GM19452 (cell line): Measurements from ENCODE around the gene CYFIP1.

Source experiments
- ATAC-seq: cut with Tn5 transposase; IDR thresholded peaks from one replicate; pipeline ENCODE4 v1.9.1; 2021; ENCODE audit not compliant: unreplicated experiment

The CYFIP1 gene

GRCh38 chr15:22951031-22951380, 29.2 kb downstream of the CYFIP1 start:
- ATAC-seq: no peak

DNA sequence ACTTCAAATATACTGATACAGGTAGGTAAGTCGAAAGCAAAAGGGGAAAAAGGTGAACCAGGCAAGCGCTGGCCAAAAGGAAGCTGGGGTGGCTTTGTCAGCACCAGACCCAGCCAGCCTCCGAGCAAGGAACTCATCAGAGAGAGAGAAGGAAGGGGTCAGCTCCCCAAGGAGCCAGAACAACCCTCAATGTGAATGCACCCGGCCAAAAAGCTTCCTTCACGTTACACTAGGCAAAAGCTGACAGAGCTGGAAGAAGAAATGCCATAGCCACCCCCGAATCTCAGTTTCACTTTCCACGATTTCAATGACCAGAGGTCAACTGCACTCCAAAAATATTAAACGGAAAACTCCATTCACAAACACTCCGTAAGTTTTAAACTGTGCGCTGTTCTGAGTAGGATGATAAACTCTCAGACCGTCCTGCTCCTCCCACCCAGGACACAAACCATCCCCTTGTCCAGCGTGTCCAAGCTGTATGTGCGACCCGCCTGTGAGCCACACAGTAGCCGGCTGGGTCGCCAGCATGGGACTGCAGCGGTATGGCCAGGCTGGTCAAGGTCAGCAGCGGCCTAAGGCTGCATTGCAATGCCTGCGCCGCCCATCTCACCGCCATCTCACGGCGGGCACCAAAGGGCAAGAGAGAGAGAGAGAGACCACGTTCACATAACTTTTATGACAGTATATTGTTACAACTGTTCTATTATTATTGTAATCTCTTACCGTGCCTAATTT, 29.7 kb downstream of the CYFIP1 start:
- ATAC-seq: no peak

GRCh38 chr15:22949074-22949547, 31.1 kb downstream of the CYFIP1 start:
- ATAC-seq: peak; percentile 92

GRCh38 chr15:22948056-22948455, 32.1 kb downstream of the CYFIP1 start:
- ATAC-seq: no peak

DNA sequence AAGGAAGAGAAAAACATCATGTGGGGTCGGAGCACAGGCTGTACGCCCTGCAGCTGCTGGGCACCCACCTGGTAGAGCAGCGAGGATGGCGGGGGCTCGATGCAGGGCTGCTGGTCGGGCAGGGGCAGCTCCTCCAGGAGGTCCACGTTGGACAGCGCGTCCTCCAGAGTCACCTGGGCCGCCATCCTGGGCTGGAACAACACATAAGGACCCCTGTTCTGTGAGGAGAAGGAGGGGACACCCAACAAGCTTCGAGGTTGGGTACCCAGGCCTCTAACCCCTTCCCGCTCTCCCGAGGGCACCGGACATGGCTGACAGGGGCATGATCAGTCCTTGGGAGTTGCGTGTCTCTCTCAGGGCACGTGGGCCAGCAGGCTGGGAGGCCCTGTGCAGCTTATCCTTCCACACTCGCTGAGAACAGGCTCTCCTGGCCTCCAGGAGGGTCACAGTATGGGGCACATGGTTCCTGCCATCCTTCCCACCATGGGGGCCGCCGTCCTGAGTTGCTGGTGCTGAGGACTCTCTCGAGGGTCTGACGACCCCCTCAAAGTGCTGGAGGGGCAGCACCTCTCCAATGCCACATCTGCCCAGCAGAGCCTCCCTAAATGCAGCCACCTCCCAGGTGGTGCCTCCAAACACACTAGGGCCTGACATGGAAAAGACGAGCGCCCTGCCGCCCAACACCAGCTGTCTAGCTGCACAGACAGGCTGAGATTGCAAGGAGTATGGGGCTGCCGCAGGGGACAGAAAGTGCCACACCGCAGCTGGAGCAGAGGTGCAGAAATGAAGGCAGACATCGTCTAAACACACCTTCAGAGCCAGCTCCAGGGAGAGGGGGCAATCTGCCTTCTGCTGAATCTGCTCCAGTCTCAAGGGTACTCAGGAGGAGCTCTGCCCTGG, 32.8 kb downstream of the CYFIP1 start:
- ATAC-seq: no peak

GRCh38 chr15:22945071-22945470, 35.1 kb downstream of the CYFIP1 start:
- no peak for ATAC-seq

DNA sequence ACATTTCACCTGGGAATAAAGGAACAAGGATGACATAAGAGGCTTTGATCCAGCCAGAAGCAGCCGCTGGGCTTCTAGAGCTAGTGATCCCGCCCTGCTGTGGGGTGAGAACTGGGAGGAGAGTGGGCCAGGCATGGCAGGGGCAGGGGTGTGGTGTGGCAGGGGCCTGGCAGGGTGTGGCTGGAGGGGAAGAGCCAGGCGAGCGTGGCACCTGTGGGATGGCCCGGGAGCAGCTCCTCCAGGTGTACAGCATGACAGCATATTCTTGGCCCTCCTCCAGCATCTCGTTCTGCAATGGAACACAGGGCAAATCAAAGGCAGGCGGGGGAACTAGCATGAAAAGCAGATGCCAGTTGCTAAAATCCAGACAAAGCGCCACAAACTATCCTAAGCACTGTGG, 35.5 kb downstream of the CYFIP1 start:
- no peak for ATAC-seq

DNA sequence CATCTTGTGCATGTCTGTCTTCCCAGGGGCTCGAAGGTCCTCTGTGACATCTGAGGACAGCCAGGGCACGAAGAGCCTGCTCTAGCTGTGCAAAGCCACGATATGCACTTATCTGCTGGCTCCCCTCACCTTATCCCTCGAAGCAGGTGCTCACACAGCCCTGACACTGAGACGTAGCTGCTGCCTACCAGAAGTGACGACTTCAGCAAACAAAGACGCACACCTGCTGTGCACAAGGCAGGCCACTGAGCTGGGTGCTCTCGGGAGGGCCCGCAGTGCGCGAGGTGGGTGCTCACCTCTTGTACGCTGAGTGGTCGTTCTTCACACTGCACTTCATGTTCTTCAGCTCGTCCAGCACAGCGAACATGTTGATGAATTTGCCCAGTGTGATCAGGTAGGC, 37.3 kb downstream of the CYFIP1 start:
- ATAC-seq: no peak

DNA sequence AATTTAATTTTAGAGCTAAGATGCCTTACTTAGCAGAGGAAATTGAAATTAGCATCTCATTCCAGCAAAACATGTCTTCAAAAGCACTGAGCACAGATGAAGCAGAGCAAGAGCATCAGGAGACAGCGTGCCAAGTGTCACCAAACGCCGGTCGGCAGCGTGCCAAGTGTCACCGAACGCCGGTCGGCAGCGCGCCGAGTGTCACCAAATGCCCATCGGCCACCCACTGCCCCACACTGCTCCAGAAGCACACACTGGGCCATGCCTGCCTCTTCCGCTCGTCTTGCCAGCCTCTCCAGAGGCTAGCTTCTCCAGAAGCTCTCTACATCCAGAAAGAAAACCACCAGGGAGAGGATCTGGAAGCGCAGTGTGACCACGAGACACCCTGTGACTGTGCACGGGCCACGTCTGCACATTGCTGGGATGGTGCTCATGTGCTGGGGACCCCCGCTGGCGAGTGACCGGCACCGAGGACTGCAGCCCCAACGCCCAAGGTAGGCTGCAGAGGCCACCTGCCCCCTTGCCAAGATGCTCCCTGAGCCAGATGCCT, 37.8 kb downstream of the CYFIP1 start:
- no peak for ATAC-seq

DNA sequence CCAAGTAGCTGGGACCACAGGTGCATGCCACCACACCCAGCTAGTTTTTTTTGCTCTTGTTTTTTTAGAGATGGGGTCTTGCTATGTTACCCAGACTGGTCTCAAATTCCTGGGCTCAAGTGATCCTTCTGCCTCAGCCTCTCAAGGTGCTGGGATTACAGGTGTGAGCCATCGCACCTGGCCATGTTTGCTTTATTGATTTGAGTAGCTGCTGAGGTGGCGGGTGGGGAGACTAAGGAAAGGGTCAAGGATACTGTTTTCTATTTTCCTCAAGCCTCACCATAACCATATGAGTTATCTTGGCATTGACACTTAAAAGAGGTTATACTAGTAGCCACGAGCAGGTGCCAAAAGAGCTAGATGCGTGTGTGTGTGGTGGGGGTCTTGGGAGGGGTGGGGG, 39.0 kb downstream of the CYFIP1 start:
- no peak for ATAC-seq

DNA sequence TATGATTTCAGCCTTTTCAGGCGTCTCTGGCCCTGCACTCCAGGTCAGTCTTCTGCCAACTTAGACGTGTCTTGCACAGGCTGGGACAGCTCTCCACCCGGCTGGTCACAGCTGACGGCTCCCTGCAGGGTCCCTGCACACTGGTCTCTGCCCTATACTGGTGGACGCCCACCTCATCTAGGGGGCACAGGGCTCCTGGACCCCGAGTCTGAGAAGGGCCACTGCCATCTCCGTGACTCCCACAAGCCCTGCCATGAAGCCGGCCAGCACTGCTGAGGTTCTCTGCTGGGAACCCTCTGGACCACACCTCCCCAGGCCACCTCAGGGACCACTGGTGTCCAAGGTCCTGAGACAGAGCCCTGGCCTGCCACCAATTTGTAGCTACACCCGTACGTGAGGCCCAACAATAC, 40.5 kb downstream of the CYFIP1 start:
- ATAC-seq: no peak

GRCh38 chr15:22939051-22939450, 41.1 kb downstream of the CYFIP1 start:
- ATAC-seq: no peak

- ATAC-seq: peak; percentile 92
Measured at GRCh38 chr15:22936577-22937472, 43.3 kb downstream of the CYFIP1 start.

DNA sequence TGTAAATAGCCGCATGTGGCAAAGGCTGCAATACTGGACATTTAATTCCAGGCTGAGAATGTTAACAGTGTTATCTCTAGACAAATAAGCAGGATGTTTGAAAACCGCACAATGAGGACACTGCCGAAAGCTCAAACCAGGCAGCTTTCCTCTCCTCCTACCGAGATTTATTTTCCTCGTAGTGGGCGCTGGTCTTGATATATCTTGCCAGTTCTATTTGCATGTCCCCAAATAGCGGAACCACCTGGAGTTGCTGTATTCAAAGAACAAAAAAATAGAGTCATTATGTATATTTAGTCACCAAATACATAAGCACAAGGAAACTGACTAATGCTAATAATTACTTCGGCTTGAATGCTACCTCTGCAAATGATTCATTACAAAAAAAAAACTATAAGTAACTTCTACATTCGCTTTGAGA, 46.5 kb downstream of the CYFIP1 start:
- no peak for ATAC-seq

- no peak for ATAC-seq
Measured at GRCh38 chr15:22931784-22932536, 48.2 kb downstream of the CYFIP1 start.

DNA sequence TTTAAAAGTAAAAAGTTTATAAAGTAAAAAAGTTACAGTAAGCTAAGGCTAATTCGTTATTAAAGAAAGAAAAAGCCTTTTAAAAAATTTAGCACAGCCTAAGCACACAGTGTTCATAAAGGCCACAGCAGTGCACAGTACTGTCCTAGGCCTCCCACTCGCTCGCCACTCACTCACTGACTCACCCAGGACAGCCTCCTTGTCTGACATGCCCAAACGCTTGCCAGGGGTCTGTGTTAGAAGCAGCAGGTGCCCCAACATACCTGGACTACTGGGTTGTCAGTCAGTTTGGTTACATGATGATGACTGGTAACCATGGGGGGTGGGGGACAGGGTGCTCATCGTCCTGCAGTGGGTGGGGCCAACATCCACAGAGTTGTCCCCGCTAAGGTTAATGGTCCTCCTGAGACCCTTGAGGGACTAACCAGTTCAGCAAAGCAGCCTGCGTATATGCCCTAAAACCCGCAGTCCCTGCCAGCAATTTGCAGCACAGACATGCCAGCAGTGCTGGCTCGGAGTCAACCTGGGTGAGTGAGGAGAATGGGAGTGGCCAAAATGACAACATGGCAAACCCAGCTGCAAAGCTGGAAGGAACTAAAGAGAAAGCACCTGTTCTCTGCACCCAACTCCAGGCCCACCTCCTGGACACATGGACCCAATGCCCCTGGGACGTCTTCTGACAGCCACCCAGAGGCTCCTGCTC, 49.2 kb downstream of the CYFIP1 start:
- ATAC-seq: no peak

DNA sequence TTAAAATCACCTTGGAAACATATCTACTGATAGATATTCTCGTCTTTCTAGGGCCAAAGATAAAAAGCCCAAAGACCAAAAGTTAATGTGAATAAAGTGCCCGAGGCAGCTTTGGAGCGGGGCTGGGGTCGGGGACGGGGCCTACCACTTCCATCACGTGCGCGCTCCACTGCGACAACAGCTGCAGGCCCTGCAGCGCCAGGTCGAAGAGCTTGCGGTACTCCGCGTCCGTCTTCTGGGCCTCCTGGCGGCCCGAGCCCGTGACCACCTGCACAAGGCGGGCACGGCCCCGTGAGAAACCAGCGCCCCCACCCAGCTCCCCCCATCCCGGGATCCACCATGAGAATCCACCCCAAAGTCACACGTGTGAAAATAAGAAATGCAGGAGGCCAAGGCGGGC, 52.4 kb downstream of the CYFIP1 start:
- ATAC-seq: no peak

GRCh38 chr15:22925875-22926274, 54.3 kb downstream of the CYFIP1 start:
- ATAC-seq: no peak

- no peak for ATAC-seq
Measured at GRCh38 chr15:22922003-22922402, 58.2 kb downstream of the CYFIP1 start.

DNA sequence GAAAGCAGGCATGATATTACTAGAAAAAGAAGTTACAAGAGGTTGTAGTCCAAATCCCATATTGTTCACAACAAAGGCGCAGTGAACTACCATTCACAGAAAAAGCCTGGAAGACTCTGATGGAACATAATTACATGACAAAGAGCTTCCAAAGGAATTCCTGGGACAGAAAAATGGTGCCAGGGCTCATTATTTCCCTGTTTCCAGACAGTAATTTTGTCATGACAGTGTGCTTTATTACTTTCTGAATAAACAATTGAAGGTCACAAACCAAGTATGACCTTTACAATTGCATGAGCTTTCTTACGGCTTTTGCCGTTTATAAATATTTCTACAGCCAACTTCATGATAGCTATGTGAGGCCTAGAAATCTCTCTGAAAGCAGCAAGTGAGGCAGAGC, 61.0 kb downstream of the CYFIP1 start:
- ATAC-seq: no peak
